Neural cell (in vitro differentiated cells): ENCODE results near the gene STIM1. TPM values are rescaled to one million over a fixed set of nuclear protein-coding genes. Genes with fewer than 3 reads are reported as not detected.

ENCODE experiments used
- H2AFZ ChIP-seq: fragments of 200-600, 300-800 bp; sonication (generic), shearing (Covaris generic); 2 replicates; pipeline ENCODE4 v1.6.0; 2014; ENCODE audit warnings: low read depth, mild to moderate bottlenecking, antibody characterized with exemption, low read length, moderate library complexity
- H3F3A ChIP-seq: fragments of 200-600 bp; shearing (Covaris generic); 2 replicates; pipeline ENCODE4 v1.6.1; 2016; ENCODE audit warnings: mild to moderate bottlenecking, moderate library complexity, mixed read lengths, antibody characterized with exemption, low read length; ENCODE audit not compliant: insufficient read depth, poor library complexity, severe bottlenecking
- H3K27ac ChIP-seq: fragments of 200-600, 300-800 bp; sonication (generic), shearing (Covaris generic); 2 replicates; pipeline ENCODE4 v1.5.1; 2014; ENCODE audit warnings: mild to moderate bottlenecking, low read length, moderate library complexity
- H3K27me3 ChIP-seq: fragments of 300-800, 200-600 bp; sonication (generic), shearing (Covaris generic); 2 replicates; pipeline ENCODE4 v1.6.0; 2014; ENCODE audit warnings: mild to moderate bottlenecking, low read depth, low read length, moderate library complexity; ENCODE audit not compliant: insufficient read depth
- H3K36me3 ChIP-seq: fragments of 300-800, 200-600 bp; sonication (generic), shearing (Covaris generic); 2 replicates; pipeline ENCODE4 v1.5.1; 2014; ENCODE audit warnings: mild to moderate bottlenecking, antibody characterized with exemption, low read length, moderate library complexity; ENCODE audit not compliant: insufficient read depth
- H3K4me2 ChIP-seq: fragments of 300-800, 200-600 bp; sonication (generic), shearing (Covaris generic); 2 replicates; pipeline ENCODE4 v1.6.0; 2014; ENCODE audit warnings: mild to moderate bottlenecking, low read length
- H3K4me3 ChIP-seq: fragments of 300-800, 200-600 bp; sonication (generic), shearing (Covaris generic); 2 replicates; pipeline ENCODE4 v1.5.1; 2014; ENCODE audit warnings: mild to moderate bottlenecking, low read length, moderate library complexity
- H3K79me2 ChIP-seq: fragments of 200-600 bp; shearing (Covaris generic); replicated peaks from 2 replicates; pipeline ENCODE4 v1.6.0; 2014; ENCODE audit warnings: mild to moderate bottlenecking, low read length, moderate library complexity; ENCODE audit not compliant: insufficient read depth
- H3K9ac ChIP-seq: fragments of 300-800, 200-600 bp; sonication (generic), shearing (Covaris generic); 2 replicates; pipeline ENCODE4 v1.6.1; 2016; ENCODE audit warnings: mild to moderate bottlenecking, low read length, mixed read lengths
- H3K9me2 ChIP-seq: fragments of 200-600 bp; shearing (Covaris generic); 2 replicates; pipeline ENCODE4 v1.6.1; 2016; ENCODE audit warnings: mild to moderate bottlenecking, low read length, mixed read lengths; ENCODE audit not compliant: insufficient read depth
- H3K9me3 ChIP-seq: fragments of 200-600, 300-800 bp; sonication (generic), shearing (Covaris generic); 2 replicates; pipeline ENCODE4 v1.6.1; 2016; ENCODE audit warnings: mild to moderate bottlenecking, mixed run types, low read length, moderate library complexity, mixed read lengths
- H4K20me1 ChIP-seq: fragments of 200-600 bp; shearing (Covaris generic); 2 replicates; pipeline ENCODE4 v1.6.1; 2016; ENCODE audit warnings: mild to moderate bottlenecking, mixed run types; ENCODE audit not compliant: insufficient read depth
- EP300 ChIP-seq: fragments of 450-650 bp; conservative IDR thresholded peaks from 2 replicates; pipeline ENCODE4 v1.6.1; 2014; ENCODE audit warnings: antibody characterized with exemption, mild to moderate bottlenecking, moderate library complexity; ENCODE audit not compliant: poor library complexity, severe bottlenecking
- EZH2 ChIP-seq: fragments of 200-600, 300-800 bp; shearing (Covaris generic), sonication (generic); IDR thresholded peaks from 2 replicates; pipeline ENCODE4 v1.6.1; 2014; ENCODE audit warnings: antibody characterized with exemption, low read length, borderline replicate concordance, mild to moderate bottlenecking; ENCODE audit not compliant: insufficient read depth, poor library complexity, severe bottlenecking
- MXI1 ChIP-seq: fragments of 450-650 bp; conservative IDR thresholded peaks from 2 replicates; pipeline ENCODE4 v1.6.1; 2014; ENCODE audit warnings: antibody characterized with exemption, mild to moderate bottlenecking; ENCODE audit not compliant: poor library complexity, severe bottlenecking
- POLR2AphosphoS5 ChIP-seq: IDR thresholded peaks from 2 replicates; pipeline ENCODE4 v1.6.1; 2012
- RAD21 ChIP-seq: fragments of 450-650 bp; conservative IDR thresholded peaks from 2 replicates; pipeline ENCODE4 v1.6.1; 2014; ENCODE audit warnings: antibody characterized with exemption, mild to moderate bottlenecking, moderate library complexity
- SMC3 ChIP-seq: fragments of 450-650 bp; conservative IDR thresholded peaks from 2 replicates; pipeline ENCODE4 v1.6.1; 2014; ENCODE audit warnings: antibody characterized with exemption, mild to moderate bottlenecking, moderate library complexity; ENCODE audit not compliant: poor library complexity
- TAF1 ChIP-seq: IDR thresholded peaks from 2 replicates; pipeline ENCODE4 v1.6.1; 2012; ENCODE audit warnings: low read depth
- polyA plus RNA-seq: library from polyadenylated mRNA; depleted of rRNA; stranded (reverse); fragments of >200 nt; gene quantifications from 2 replicates; pipeline ENCODE4 v1.2.3, GENCODE V29; 2014
- TF ChIP-seq, protein P1 (sequence below): IDR thresholded peaks from 2 replicates; pipeline ENCODE4 v1.6.1; 2012; ENCODE audit warnings: borderline replicate concordance
- TF ChIP-seq, protein P2 (sequence below): fragments of 450-650 bp; IDR thresholded peaks from 2 replicates; pipeline ENCODE4 v1.5.1; 2014; ENCODE audit warnings: antibody characterized with exemption, mild to moderate bottlenecking, moderate library complexity; ENCODE audit not compliant: poor library complexity, severe bottlenecking

The STIM1 gene
- polyA plus RNA-seq, 1 donor from 2014 or later, result 14.5 TPM

DNA sequence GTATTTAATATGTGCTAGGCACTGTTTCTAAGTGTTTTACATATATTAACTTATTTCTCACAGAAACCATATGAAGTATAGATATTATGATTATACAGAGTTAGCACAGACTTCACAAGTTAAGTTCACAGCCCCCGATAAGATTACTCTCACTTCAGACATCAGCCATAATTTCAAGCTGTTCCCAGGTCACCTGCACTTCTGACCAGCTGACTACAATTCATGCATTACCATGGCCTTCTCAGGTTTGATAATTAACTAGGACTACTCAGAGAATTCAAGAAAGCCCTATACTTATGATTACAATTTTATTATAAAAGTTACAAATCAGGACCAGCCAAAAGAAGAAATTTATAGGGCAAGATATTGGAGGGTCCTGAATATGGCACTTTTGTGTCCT, 170.9 kb downstream of the STIM1 start:
- Histone ChIP-seq H3K36me3 (no peaks in the 10 kb centered on the region), H2AFZ (no peak overlapping the region), H3K9me2 (no peaks in the 10 kb centered on the region), H3F3A (no peaks in the 10 kb centered on the region), H3K27ac (no peak overlapping the region), H3K4me3 (no peak overlapping the region), H3K9me3 (no peaks in the 10 kb centered on the region), H3K9ac (no peak overlapping the region), H3K4me2 (no peak overlapping the region), H4K20me1 (no peaks in the 10 kb centered on the region), H3K79me2 (no peaks in the 10 kb centered on the region), H3K27me3 (no peaks in the 10 kb centered on the region)
- TF ChIP-seq POLR2AphosphoS5 (no peak), RAD21 (no peak), EZH2 (no peak), TAF1 (no peak), EP300 (no peak), SMC3 (no peak)
- TF ChIP-seq, protein P1, sequence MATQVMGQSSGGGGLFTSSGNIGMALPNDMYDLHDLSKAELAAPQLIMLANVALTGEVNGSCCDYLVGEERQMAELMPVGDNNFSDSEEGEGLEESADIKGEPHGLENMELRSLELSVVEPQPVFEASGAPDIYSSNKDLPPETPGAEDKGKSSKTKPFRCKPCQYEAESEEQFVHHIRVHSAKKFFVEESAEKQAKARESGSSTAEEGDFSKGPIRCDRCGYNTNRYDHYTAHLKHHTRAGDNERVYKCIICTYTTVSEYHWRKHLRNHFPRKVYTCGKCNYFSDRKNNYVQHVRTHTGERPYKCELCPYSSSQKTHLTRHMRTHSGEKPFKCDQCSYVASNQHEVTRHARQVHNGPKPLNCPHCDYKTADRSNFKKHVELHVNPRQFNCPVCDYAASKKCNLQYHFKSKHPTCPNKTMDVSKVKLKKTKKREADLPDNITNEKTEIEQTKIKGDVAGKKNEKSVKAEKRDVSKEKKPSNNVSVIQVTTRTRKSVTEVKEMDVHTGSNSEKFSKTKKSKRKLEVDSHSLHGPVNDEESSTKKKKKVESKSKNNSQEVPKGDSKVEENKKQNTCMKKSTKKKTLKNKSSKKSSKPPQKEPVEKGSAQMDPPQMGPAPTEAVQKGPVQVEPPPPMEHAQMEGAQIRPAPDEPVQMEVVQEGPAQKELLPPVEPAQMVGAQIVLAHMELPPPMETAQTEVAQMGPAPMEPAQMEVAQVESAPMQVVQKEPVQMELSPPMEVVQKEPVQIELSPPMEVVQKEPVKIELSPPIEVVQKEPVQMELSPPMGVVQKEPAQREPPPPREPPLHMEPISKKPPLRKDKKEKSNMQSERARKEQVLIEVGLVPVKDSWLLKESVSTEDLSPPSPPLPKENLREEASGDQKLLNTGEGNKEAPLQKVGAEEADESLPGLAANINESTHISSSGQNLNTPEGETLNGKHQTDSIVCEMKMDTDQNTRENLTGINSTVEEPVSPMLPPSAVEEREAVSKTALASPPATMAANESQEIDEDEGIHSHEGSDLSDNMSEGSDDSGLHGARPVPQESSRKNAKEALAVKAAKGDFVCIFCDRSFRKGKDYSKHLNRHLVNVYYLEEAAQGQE, result no peak

DNA sequence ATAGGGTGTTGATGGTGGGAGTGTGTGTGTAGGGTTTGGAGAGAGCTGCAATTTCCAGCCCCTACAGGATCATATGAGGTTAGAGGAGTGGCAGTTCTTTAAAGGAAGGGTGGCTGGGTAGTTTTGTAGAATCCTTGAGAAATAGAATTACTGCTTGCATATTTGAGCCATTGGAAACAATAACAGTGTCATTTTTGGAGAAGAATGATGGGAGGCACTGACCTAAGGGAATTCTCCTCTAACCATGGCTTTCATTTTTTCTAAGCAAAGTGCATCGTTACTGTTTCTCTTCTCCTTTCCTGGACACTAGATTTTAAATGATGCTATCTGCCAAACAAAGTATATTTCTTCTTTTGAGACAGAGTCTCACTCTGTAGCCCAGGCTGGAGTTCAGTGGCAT, 172.3 kb downstream of the STIM1 start:
- H3K4me2 ChIP-seq, result no peak overlapping the region
- no peak overlapping the region for H3K27ac ChIP-seq
- TF ChIP-seq RAD21 (no peak), EZH2 (no peak), POLR2AphosphoS5 (no peak), EP300 (no peak), SMC3 (no peak), MXI1 (no peak), TAF1 (no peak)
- TF ChIP-seq, protein P1, result no peak
- TF ChIP-seq, protein P2, sequence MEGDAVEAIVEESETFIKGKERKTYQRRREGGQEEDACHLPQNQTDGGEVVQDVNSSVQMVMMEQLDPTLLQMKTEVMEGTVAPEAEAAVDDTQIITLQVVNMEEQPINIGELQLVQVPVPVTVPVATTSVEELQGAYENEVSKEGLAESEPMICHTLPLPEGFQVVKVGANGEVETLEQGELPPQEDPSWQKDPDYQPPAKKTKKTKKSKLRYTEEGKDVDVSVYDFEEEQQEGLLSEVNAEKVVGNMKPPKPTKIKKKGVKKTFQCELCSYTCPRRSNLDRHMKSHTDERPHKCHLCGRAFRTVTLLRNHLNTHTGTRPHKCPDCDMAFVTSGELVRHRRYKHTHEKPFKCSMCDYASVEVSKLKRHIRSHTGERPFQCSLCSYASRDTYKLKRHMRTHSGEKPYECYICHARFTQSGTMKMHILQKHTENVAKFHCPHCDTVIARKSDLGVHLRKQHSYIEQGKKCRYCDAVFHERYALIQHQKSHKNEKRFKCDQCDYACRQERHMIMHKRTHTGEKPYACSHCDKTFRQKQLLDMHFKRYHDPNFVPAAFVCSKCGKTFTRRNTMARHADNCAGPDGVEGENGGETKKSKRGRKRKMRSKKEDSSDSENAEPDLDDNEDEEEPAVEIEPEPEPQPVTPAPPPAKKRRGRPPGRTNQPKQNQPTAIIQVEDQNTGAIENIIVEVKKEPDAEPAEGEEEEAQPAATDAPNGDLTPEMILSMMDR, result no peak
- no peaks in the 10 kb centered on the region for H3K9me2 ChIP-seq
- no peak overlapping the region for H3K4me3 ChIP-seq
- H3K36me3 ChIP-seq, result no peaks in the 10 kb centered on the region
- H4K20me1 ChIP-seq, result no peaks in the 10 kb centered on the region
- H3K79me2 ChIP-seq, result no peaks in the 10 kb centered on the region
- no peaks in the 10 kb centered on the region for H3K9me3 ChIP-seq
- no peaks in the 10 kb centered on the region for H3K27me3 ChIP-seq
- no peak overlapping the region for H3K9ac ChIP-seq
- no peaks in the 10 kb centered on the region for H3F3A ChIP-seq
- no peak overlapping the region for H2AFZ ChIP-seq
